ENCODE data around the gene CACNG8. TPM values are rescaled to one million over a fixed set of nuclear protein-coding genes. Genes with fewer than 3 reads are reported as not detected.

Gene CACNG8
- total RNA-seq, 4 donors from 2014 or later = 0.02 to 0.10 (median 0.05) TPM

GRCh38 chr19:54021932-54022331 is 59.2 kb downstream of the CACNG8 start:
- no peak for DNase-seq
- TF ChIP-seq POLR2A (IDR thresholded peaks at IDR 0.05) (no peak), CTCF (IDR thresholded peaks at IDR 0.05 in 4 of 5, conservative IDR thresholded peaks at IDR 0.05 in 1 of 5) (no peak)

GRCh38 chr19:54023191-54023590 is 60.5 kb downstream of the CACNG8 start:
- TF ChIP-seq POLR2A (IDR thresholded peaks at IDR 0.05) (no peak), CTCF (IDR thresholded peaks at IDR 0.05 in 4 of 5, conservative IDR thresholded peaks at IDR 0.05 in 1 of 5) (no peak)
- Histone ChIP-seq H3K27ac (no peak overlapping the region), H3K36me3 (no peaks in the 10 kb centered on the region), H3K4me1 (no peaks in the 10 kb centered on the region), H3K9me3 (no peaks in the 10 kb centered on the region), H3K27me3 (peaks cover 0 to 4% (median 0%) of the 10 kb centered on the region in 3 donors), H3K4me3 (no peak overlapping the region)
- in situ Hi-C loops (cut with MboI; ENCODE audit: low sequenced_read_pairs in 4 of 4) = loop anchor here (5.0 to 10.0 kb wide), 4 partner anchors 111 to 228 kb away; partner anchors contain the start of gene CACNG7 (in 1 of the 4)
- ATAC-seq = no peak
- no peak for DNase-seq
- intact Hi-C loops (cut with DNase I; ENCODE audit: low total_unique reads) = loop anchor here (5.0 kb wide), 3 partner anchors 41 to 826 kb away; no protein-coding TSS in a partner anchor

More at GRCh38 chr19:54021932-54022331, 59.2 kb downstream of the CACNG8 start:
- in situ Hi-C loops (cut with MboI; ENCODE audit: low sequenced_read_pairs in 4 of 4) = loop anchor here (5.0 to 10.0 kb wide), 4 partner anchors 110 to 227 kb away; partner anchors contain the start of gene CACNG7 (in 1 of the 4)
- Histone ChIP-seq H3K27ac (no peak overlapping the region), H3K27me3 (no peaks in the 10 kb centered on the region), H3K4me3 (no peak overlapping the region), H3K4me1 (no peaks in the 10 kb centered on the region), H3K36me3 (no peaks in the 10 kb centered on the region), H3K9me3 (no peaks in the 10 kb centered on the region)
- intact Hi-C loops (cut with DNase I; ENCODE audit: low total_unique reads) = loop anchor here (5.0 kb wide), 3 partner anchors 40 to 825 kb away; no protein-coding TSS in a partner anchor
- ATAC-seq = no peak

- TF ChIP-seq POLR2A (IDR thresholded peaks at IDR 0.05) = no peak
- TF ChIP-seq CTCF (IDR thresholded peaks at IDR 0.05 in 4 of 5, conservative IDR thresholded peaks at IDR 0.05 in 1 of 5) = no peak
- H3K27ac ChIP-seq = no peak overlapping the region
- no peak for DNase-seq
- in situ Hi-C loops (cut with MboI; ENCODE audit: low sequenced_read_pairs in 4 of 4) (loop anchor here (5.0 to 10.0 kb wide), 4 partner anchors 112 to 230 kb away; partner anchors contain the start of gene CACNG7 (in 1 of the 4)), intact Hi-C loops (cut with DNase I; ENCODE audit: low total_unique reads) (loop anchor here (2.0 to 5.0 kb wide), 4 partner anchors 42 to 827 kb away; no protein-coding TSS in a partner anchor)
- no peak for ATAC-seq
- H3K27me3 ChIP-seq = peaks cover 0 to 4% (median 2%) of the 10 kb centered on the region in 3 donors
- H3K4me1 ChIP-seq = no peaks in the 10 kb centered on the region
- no peak overlapping the region for H3K4me3 ChIP-seq
- no peaks in the 10 kb centered on the region for H3K36me3 ChIP-seq
- H3K9me3 ChIP-seq = no peaks in the 10 kb centered on the region
These were observed 61.9 kb downstream of the CACNG8 start for GRCh38 chr19:54024660-54025059.

- ATAC-seq (no peak), DNase-seq (no peak)
- H3K27me3 ChIP-seq = peaks cover 0 to 6% (median 4%) of the 10 kb centered on the region in 3 donors
- no peaks in the 10 kb centered on the region for H3K9me3 ChIP-seq
- in situ Hi-C loops (cut with MboI; ENCODE audit: low sequenced_read_pairs in 4 of 4) (loop anchor here in 2 of 4 donors (10.0 kb wide), 2 partner anchors 122 to 232 kb away; partner anchors contain the start of gene CACNG7 (in 1 of the 2)), intact Hi-C loops (cut with DNase I; ENCODE audit: low total_unique reads) (no loop called here)
- TF ChIP-seq POLR2A (IDR thresholded peaks at IDR 0.05) (no peak), CTCF (IDR thresholded peaks at IDR 0.05 in 4 of 5, conservative IDR thresholded peaks at IDR 0.05 in 1 of 5) (no peak)
- no peak overlapping the region for H3K27ac ChIP-seq
- H3K4me3 ChIP-seq = no peak overlapping the region
- H3K4me1 ChIP-seq = no peaks in the 10 kb centered on the region
- H3K36me3 ChIP-seq = no peaks in the 10 kb centered on the region
These were observed 63.9 kb downstream of the CACNG8 start for GRCh38 chr19:54026656-54027055.

All from gastrocnemius medialis (tissue), 4 donors.